Fibroblast of skin of right quadriceps (primary cell): ENCODE measurements around the gene NXPH1.

Source experiments
- DNase-seq: peaks from one replicate; pipeline ENCODE4 v3.0.0-alpha.2; 2013

Gene NXPH1

DNA sequence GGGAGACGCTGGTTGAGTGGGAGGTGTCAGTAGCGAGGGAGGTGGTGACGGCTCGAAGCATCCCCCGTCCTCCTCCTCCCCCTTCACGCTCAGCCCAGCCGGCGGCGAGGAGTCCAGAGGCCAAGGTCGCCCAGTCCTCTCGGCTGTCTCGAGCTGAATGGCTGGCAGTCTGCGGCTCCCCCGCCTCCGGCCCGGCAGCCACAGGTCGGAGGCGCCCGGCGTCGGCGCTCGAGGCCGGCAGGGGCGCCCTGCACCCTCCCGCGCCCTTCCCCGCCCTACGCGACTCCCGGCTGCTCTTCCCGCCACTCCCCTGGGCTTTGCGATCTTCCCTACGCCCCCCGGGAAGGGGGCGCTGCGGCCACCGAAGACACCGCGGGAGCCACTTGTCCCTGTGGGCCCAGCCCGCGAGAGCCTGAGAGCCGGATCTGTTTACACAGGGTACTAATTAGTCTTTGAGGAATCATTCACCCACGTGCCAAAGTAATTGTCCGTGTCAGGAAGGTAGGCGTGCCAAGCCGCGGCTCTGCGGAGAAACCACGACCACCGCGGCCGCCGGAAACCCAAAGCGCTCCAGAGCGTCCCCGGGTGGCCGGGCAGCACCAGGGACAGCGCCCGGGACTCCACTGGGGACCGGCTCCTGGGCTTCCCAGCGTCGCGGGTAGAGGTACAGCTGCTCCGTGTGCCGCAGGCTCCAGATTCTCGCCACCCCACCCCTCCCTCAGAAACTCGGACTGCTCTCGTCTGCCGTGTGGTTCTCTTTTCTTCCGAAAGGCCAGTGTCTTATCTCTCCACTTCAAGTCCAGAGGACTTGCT is at the start of gene NXPH1:
NXPH1 (plus strand) TSS at position 133 of the 813 bp plus-strand sequence.
- DNase-seq = no peak

DNA sequence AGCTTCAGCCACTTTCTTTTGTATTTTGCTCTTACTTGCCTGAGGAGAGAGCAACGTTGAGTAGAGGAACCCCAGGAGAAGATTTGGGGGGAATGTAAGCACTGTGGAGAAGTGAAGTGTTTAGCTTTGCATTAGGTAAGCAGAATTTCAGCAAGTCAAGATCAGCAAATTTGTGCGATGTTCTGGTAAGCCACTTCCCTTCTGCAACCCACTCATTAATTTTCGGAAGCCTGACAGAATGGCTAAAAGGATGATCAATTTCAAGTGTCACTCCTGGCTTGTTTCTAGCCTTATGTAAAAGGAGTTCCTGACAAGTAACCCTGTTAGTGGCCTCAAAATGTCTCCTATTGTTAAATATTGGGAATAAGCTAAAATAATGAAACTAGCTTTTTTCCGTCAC is 48.5 kb upstream of the NXPH1 start:
- no peak for DNase-seq

DNA sequence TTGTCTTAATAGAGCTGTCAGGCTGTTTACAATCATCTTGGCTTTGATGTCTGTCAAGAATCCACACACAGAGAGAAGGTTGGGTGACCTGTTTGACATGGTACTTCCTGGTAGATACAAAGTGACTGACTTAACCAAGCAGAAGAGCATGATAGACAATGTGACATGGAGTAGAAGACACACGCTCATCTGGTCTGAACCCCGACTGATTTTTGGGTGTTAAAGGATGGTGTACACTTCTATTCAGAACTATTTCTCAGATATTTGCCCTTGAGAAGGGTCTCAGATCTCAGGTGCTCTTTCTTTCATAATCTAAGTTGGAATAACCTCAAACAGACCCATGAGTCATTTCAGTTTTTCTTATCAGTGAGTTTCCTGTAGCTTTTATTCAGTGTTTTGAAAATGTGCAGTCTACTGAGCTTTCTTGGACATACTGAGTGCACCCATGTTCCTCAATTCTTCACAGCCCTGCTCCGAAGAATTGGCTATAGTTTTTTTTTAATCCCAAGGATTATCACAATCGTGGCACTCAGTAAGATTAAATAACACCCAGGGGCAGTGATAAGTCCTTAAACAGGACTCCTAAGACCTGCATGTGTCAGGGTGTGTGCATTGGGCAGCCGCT is 46.4 kb upstream of the NXPH1 start:
- DNase-seq = no peak

DNA sequence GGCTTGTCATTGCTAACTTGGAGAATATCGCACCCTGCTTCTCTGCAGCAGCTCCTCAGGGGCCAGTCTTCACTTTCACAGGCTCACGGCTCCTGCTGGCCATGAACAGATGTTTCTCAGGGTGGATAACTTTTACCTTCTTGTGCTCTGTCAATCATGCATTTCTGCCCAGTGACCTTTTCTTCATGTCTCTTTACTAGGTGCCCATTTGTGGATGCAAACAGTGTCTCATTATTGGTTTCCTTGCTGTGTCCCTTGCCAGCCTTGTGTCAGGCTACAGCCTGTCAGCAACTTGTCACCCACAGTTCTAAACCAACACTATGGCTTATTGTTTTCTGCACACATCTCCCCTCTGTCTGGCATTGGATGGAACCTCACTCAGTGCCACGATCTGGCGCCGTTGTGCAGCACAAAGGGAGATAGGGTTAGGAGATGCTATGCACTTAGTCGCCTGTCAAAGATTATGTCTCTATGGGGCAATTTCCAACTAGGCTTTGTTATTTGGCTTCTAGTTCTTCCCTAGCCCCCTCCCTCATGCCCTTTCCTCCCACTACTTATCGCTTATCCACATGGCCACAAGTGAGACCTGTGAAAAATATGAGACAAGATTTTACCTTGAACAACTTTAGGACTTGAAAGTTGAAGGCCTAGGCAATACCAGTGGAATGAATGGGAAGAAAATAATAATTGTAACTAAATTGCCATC is 45.7 kb upstream of the NXPH1 start:
- DNase-seq = no peak

DNA sequence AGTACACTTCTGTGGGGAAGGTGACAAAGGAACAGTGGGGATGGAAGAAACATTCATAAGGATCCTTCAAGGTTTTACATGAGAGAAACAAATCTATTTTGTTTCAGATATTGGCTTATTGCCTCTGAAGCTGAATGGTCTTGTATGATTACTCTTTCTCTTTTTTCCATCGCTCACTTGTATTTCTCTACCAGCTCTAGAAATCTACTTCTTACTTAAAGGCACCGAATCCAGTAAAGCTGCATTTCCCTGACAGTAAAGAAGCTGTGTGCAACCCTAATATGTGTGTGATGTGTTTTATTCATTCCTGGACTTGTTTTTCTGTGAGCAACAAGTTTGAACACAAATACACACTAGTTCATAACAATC is 45.2 kb upstream of the NXPH1 start:
- DNase-seq = no peak

DNA sequence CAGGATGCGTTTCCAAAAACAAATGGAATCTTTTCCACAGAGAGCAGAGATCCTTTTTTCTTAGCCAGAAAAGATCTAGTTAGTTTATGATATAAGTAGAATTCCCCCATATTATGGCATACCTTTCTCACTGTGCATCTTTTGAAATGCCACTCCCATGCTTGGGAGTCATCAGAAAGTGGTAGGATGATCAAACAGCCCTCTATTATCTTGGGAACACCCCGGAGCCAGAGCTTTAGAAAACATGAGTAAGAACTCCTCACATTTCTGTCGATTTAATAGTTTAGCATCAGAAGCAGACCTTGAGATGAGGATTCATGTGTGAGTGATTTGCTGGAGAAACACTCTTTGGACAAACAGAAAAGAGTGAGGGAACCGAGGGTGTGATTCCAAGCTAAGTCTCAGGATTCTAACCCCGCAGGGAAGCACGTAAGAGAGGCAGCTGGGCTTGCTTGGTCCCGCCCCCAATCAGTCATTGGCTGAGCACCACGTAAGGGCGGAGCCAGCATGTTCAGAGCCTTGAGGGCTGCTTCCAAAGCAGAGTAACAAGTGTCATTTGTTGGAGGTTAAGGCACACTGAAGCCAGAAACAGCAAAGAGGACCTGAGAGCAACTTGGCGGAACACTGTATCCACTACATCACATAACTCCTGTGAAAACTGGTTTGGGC is 43.7 kb upstream of the NXPH1 start:
- no peak for DNase-seq

DNA sequence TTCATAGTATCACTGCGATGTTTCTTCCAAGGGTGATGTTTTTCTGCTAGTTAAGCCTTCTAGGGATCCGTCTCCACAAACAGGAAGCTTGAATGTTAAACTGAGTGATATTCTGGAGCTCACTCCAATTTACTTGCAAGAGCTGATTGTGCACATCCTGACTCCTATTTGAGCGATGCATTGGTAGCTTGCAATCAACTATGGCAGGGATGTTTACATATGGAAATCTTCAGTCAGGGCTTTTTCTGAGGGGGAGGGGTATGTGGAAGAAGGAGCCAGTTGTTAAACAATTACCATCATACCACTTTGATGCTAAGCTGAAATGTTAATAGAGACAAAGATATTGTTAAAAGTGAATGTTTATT is 43.2 kb upstream of the NXPH1 start:
- no peak for DNase-seq

DNA sequence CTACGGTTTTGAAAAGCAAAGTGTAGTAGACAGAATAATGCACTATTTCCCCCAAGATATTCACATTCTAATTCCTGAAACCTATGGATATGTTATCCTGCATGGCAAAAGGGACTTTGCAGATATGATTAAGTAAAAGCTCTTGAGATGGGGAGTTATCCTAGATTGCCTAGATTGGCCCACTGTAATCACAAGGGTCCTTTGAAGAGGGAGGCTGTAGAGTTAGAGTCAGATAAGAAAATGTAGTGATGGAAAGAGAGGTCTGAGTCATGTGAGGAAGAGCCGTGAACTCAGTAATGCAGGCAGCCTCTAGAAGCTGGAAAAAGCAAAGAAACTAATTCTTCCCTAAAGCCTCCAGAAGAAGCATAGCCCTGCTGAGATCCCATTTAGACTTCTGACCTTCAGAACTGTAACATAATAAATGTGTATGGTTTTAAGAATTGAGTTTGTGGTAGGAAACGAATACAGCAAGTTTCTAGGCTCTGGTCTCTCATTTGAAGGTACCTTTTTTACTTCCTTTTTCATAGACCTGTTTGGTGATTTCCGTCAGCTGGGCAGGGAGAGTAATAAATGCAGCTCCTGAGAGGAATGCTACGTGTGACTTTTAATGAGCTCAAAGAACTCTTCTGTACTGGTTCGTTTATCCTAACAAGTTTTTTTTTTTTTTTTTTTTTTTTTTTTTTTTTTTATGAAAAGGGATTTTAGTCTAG is 41.9 kb upstream of the NXPH1 start:
- no peak for DNase-seq

DNA sequence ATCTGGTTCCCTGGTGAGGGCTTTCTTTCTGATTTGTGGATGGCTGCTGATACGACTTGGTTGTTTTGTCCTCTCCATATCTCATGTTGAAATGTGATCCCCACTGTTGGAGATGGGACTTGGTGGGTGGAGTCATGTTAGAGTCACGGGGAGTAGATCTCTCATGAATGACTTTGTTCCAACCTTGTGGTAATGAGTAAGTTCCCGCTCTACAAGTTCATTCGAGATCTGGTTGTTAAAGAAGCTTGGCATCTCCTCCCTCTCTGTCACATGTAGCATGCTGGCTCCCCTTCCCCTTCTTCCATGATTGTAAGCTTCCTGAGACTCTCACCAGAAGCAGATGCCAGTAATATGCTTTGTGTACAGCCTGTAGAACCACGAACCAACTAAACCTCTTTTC is 37.1 kb upstream of the NXPH1 start:
- DNase-seq = no peak

DNA sequence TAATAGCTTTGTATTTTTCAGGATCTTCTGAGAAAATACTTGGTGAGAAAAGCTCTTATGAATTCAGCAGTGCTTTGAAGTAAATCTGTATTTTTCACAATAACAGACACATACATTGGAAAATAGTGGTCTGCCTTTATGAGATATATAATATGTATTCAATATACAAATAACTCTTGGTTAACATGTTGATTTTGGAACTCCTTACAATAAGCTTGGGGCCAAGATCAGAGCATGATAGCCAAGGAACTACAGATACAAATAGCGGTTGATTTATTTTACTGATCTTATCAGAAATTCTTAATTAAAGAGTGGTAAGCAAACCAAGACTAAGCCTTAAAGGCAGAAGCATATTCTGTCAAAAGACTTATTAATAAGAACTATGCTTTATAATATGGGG is 24.5 kb upstream of the NXPH1 start:
- DNase-seq = no peak

DNA sequence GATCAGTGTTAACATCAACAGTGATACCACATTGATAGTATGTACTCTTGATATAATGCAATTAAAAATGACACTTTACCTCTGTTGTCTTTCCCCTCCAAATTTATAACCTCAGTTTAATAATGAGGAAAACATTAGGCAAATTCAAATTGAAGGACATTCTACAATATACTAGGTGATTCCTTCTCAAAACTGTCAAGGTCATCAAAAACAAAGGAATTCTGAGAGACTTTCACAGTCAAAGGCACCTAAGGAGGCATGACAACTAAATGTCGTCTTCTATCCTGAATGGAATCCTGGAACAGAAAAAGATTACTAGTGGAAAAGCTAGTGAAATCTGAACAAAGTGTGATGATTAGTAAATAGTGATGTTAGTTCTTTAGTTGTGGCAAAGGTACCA is 22.3 kb upstream of the NXPH1 start:
- no peak for DNase-seq

DNA sequence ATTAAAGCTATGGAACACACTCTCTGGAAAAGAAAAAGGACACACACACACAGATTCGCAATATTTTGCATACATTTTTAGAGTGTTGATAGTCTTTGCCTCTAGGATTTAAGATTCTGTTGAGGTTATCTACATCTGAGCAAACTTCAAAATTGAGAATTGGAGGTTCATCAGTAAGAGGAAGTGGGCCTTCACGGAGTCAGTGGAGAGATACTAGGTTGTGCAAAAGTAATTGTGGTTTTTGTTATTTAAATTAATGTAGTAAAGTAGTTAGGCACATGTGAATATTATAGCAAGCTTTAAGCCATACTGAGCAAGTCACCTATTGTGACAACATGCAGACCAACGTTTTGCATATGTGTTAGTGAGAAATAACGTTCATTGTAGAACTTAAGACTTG is 19.8 kb upstream of the NXPH1 start:
- no peak for DNase-seq

DNA sequence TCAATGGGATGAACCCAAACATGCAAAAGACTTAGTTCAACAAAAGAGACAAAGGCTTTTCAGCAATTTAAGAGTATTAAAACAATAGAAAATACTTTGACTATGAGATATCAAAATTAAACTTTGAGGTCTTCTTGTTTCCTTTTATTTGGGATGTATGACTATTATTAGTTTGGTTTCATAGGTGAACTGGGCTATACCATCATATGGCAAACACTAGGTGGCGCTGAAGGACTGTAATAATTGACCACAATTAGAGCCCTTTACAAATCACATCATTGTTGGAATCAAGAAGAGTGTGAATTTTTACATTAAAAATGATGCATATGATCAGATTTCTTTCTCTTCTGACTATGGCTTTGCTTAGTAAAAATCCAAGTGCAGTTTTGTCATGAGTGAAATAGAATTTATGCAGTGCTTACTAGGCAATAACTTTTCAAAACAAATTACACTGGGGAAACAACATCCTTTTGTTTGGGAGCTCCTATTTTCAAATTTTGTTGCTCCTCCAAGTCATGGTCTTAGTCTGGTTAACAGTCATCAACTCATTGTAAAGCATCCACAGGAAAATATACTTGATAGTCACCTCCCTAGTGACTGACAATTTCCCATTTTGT is 14.7 kb upstream of the NXPH1 start:
- peak; percentile 42 for DNase-seq

DNA sequence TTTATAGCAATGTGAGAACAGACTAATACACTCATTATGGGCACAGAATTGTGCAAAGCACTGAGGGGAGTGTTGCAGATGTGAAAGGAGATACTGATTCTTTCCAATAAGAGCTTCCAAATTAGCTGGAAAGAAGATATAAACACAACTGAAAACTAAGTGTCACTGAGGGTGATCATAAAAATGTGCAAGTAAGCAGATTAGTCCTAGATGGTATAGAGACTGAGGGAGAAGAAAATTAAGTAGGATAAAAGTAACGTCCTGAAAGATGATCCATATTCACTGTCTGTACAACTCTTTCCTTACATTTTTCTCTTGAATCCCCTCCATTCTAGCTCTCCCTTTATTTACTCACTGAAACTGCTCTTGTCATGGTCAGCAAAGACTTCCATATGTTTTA is 11.2 kb upstream of the NXPH1 start:
- no peak for DNase-seq

DNA sequence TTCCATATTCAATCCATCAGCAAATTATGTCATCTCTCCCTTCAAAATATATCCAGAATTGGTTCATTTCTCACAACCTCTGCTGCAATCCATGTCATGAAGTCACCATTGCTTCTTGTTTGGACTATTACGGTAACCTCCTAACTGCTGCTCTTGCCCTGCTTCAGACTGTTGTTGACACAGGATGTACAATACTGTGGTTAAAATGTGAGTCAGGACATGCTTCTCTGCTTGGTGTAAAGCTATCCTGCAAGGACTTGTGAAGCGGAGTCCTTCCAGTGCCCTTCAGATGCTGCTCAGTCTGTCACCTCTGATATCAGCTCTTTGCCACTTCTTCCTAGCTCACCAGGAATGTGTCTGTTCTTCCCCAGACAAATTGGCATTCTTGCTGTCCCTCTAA is 10.4 kb upstream of the NXPH1 start:
- no peak for DNase-seq

DNA sequence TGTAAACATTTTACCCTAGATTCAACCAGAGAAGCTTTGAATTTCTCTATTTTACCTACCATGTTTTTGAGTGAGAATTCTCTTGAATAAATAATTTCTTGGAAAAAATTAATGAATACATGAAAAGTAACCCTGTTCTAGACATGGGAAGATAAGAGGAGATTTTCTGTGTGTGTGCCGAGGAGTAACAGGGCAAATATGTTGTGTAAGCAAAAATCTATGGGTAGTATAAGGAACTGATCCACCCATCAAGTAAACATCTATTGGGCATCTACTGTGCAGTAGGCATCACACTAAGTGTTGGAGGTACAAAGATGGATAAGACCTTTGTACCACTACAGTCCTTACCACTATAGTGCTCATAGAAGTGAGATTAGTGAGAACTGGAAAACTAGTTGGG is 8.2 kb upstream of the NXPH1 start:
- DNase-seq = no peak

DNA sequence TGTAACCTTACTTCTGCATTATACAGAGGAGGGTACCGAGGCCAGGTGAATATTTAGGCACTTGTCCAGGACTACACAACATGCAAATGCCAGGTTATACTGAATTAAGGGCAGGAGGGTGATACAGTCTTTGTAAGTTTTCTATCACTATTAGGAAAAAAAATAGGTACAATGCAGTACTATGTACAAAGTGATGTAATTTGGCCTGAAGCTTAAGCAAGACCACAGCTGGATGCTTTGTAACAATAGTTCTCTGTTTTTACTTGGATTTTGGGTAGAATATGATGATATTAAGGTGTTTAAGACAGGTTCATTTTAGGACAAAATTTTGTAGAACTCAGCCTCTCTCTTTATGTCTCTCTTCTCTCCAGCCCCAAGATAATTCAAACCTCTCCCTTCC is 2.8 kb upstream of the NXPH1 start:
- DNase-seq = no peak

DNA sequence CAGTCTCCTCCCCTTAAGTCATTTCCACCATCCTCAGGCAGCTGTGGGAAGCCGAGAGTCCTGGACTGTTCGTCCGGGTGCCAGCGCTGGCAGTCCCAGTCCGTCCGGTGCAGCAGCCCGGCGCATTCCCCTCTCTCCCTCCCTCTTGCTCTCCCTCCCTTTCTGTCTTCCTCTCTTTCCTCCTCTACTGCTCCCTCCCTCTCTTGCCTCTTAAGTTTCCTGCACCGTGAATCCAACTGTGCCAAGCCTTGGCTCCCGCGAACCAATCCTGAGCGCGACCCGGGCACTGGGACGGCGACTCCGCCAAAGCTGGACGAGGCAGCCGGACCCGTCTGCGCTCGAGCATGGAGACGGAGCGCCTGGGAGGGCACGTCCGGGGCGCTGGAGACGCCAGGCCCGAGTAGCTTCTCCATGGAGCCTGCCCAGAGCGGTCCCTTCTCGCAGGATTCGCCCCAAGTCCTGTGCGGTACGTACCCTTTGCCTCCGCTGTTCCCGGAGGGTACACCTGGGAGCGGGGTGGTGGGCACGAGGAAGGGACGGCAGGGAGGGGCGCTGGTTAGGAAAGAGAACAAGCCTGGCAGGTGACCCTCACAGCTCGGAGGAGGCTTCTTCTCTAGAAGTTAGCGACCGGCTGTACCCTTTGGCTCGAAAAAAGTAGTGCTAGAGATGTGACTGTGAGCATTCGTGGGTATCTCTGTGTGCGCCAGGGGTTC is 1.0 kb downstream of the NXPH1 start:
- no peak for DNase-seq

DNA sequence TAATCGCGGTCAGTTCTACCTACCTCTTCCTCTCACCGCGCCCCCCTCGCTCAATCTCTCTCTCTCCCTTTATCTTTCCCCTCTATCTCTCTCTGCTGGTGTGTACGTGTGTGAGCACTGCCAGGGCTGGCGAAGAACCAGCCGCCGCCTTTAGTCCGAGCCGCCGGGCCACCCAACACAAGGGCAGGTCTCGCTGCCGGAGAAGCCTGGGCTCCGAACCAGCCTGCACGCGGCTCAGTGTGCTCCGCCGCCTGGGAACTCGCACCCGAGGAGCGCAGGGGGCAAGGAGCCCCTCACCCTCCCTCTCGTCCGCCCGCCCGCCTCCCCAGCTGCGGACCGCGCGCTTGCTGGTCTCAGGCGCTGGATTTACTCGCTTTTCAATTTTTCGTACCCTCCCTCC is 1.7 kb downstream of the NXPH1 start:
- DNase-seq = no peak

DNA sequence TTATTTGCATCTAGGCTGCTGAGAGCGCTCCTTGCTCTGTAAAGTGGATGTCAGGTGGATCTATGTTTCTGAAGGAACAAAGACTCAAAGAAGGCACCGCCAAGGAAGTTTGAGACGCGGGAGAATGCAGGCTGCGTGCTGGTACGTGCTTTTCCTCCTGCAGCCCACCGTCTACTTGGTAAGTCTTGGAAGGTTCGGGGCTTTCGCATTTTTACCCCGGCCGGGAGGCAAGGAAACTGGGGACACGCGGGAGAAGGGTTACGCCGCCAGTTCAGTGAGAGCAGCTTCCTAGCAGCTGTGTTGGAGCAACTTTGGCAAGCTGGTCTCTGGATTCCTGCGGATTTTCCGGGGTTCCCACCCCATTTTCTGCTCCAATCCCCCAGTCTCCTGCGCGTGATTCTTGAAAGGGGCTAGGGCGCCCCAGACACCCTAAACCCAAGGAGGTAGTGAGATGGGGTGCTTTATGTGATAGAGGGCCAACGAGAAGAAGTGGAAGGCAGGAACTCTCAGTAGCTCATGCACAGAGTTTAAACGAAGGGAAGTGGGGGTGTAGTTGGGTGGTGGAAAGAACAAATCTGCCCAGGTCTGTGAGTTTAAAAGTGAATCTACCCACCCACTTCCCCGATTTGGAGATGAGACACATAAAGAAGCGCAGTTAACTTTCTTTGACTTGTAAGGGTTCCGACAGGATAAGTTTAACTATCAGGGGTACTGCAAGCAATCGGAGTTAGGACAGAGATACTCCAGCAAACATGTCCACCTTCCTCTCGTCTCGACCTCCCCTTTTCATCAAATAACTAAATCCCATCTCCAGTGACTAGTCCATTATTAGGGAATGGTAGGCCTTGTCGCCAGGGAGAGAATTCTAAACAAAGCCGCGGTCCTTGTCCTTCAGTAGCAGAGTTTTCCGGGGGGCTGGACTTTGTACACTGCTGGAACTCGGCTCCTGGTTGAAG is 2.5 kb downstream of the NXPH1 start:
- no peak for DNase-seq

DNA sequence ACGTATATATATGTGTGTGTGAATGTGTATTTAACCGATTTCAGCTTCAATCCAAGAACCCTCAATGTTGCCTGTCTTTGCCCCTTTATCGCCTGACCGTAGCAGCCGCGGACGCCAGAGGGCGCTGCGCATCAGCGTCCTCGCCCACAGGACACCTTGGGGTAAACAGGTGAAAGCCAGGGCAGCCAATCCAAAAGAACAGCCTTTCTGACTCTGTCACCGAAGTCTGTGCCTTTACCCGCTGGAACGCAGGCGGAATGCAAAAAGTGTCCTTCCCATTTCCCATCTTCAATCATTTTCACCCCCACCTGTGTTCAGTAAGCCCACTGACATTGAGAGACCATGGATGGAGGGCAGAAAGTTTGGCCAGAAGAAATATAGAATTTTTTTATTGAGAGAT is 3.6 kb downstream of the NXPH1 start:
- DNase-seq = no peak
